Loucy (cell line): ENCODE results near the gene STRBP.

Experiments
- H2AFZ ChIP-seq: fragments of 200-600 bp; sonication (generic); 2 replicates; pipeline ENCODE4 v1.6.0; 2016; ENCODE audit warnings: antibody characterized with exemption, mild to moderate bottlenecking, low read length, moderate library complexity
- H3F3A ChIP-seq: fragments of 200-600 bp; 2 replicates; pipeline ENCODE4 v1.6.0; 2016; ENCODE audit warnings: antibody characterized with exemption, low read depth, mild to moderate bottlenecking
- H3K27me3 ChIP-seq: fragments of 200-600 bp; sonication (generic); 2 replicates; pipeline ENCODE4 v1.6.1; 2014; ENCODE audit warnings: low read length, mild to moderate bottlenecking; ENCODE audit not compliant: insufficient read depth, poor library complexity, severe bottlenecking
- H3K36me3 ChIP-seq: fragments of 200-600 bp; sonication (generic); 2 replicates; pipeline ENCODE4 v1.6.1; 2016; ENCODE audit warnings: low read length; ENCODE audit not compliant: insufficient read depth
- H3K4me1 ChIP-seq: fragments of 200-600 bp; sonication (generic); 2 replicates; pipeline ENCODE4 v1.5.1; 2014; ENCODE audit warnings: low read length, mild to moderate bottlenecking; ENCODE audit not compliant: insufficient read depth, poor library complexity, severe bottlenecking
- H3K4me2 ChIP-seq: fragments of 200-600 bp; sonication (generic); 2 replicates; pipeline ENCODE4 v1.6.0; 2014; ENCODE audit warnings: antibody characterized with exemption, low read length, low read depth, mild to moderate bottlenecking; ENCODE audit not compliant: poor library complexity, severe bottlenecking
- H3K4me3 ChIP-seq: fragments of 200-600 bp; sonication (generic); 2 replicates; pipeline ENCODE4 v1.5.1; 2014; ENCODE audit warnings: low read length, mild to moderate bottlenecking, mixed read lengths; ENCODE audit not compliant: poor library complexity, severe bottlenecking
- H3K79me2 ChIP-seq: fragments of 200-600 bp; sonication (generic); 2 replicates; pipeline ENCODE4 v1.6.1; 2014; ENCODE audit warnings: low read length; ENCODE audit not compliant: insufficient read depth
- H3K9ac ChIP-seq: fragments of 200-600 bp; sonication (generic); 2 replicates; pipeline ENCODE4 v1.6.0; 2014; ENCODE audit warnings: mild to moderate bottlenecking, low read depth, low read length, moderate library complexity; ENCODE audit not compliant: poor library complexity, severe bottlenecking
- H3K9me2 ChIP-seq: fragments of 200-600 bp; sonication (generic); replicated peaks from 2 replicates; pipeline ENCODE4 v1.6.1; 2016; ENCODE audit warnings: low read depth, low read length, mixed read lengths
- H3K9me3 ChIP-seq: fragments of 200-600 bp; sonication (generic); 2 replicates; pipeline ENCODE4 v1.6.1; 2014; ENCODE audit warnings: mild to moderate bottlenecking, antibody characterized with exemption, low read length, low read depth; ENCODE audit not compliant: insufficient read depth
- H4K20me1 ChIP-seq: fragments of 200-600 bp; sonication (generic); 2 replicates; pipeline ENCODE4 v1.6.0; 2014; ENCODE audit warnings: antibody characterized with exemption, low read length, mild to moderate bottlenecking; ENCODE audit not compliant: insufficient read depth, poor library complexity, severe bottlenecking
- CTCF ChIP-seq: fragments of 200-600 bp; sonication (generic); conservative IDR thresholded peaks from 2 replicates; pipeline ENCODE4 v1.5.1; 2014; ENCODE audit warnings: mild to moderate bottlenecking, antibody characterized with exemption, low read length
- EZH2phosphoT487 ChIP-seq: fragments of 200-600 bp; IDR thresholded peaks from 2 replicates; pipeline ENCODE4 v1.6.1; 2018; ENCODE audit warnings: antibody characterized with exemption, mild to moderate bottlenecking, moderate library complexity, borderline replicate concordance

The STRBP gene

GRCh38 chr9:123314617-123315016, 46.2 kb upstream of the STRBP start:
- H3K36me3 ChIP-seq, result no peaks in the 10 kb centered on the region
- H3K4me2 ChIP-seq, result no peak overlapping the region
- no peaks in the 10 kb centered on the region for H3K9me3 ChIP-seq
- H3K4me3 ChIP-seq, result no peak overlapping the region
- no peaks in the 10 kb centered on the region for H3K4me1 ChIP-seq
- H4K20me1 ChIP-seq, result no peaks in the 10 kb centered on the region
- H3K79me2 ChIP-seq, result no peaks in the 10 kb centered on the region
- H3K9me2 ChIP-seq, result no peaks in the 10 kb centered on the region
- H3K27me3 ChIP-seq, result no peaks in the 10 kb centered on the region
- H3K9ac ChIP-seq, result no peak overlapping the region
- no peak overlapping the region for H2AFZ ChIP-seq
- no peak for TF ChIP-seq EZH2phosphoT487
- no peak for TF ChIP-seq CTCF
- H3F3A ChIP-seq, result no peaks in the 10 kb centered on the region

GRCh38 chr9:123312306-123312877, 44.0 kb upstream of the STRBP start:
- no peak overlapping the region for H3K4me3 ChIP-seq
- H3K4me1 ChIP-seq, result no peaks in the 10 kb centered on the region
- no peak overlapping the region for H3K9ac ChIP-seq

GRCh38 chr9:123311250-123311752, 42.9 kb upstream of the STRBP start:
- H3K4me1 ChIP-seq, result no peaks in the 10 kb centered on the region
- no peaks in the 10 kb centered on the region for H3K79me2 ChIP-seq
- H4K20me1 ChIP-seq, result no peaks in the 10 kb centered on the region
- H3K4me3 ChIP-seq, result no peak overlapping the region
- H3K36me3 ChIP-seq, result no peaks in the 10 kb centered on the region
- no peak overlapping the region for H3K9ac ChIP-seq
- no peak overlapping the region for H2AFZ ChIP-seq
- H3K27me3 ChIP-seq, result no peaks in the 10 kb centered on the region
- H3K9me3 ChIP-seq, result no peaks in the 10 kb centered on the region
- no peak overlapping the region for H3K4me2 ChIP-seq
- no peaks in the 10 kb centered on the region for H3K9me2 ChIP-seq
- TF ChIP-seq CTCF, result no peak
- H3F3A ChIP-seq, result no peaks in the 10 kb centered on the region

More at GRCh38 chr9:123312306-123312877, 44.0 kb upstream of the STRBP start:
- Histone ChIP-seq H3K27me3 (no peaks in the 10 kb centered on the region), H3K4me2 (no peak overlapping the region), H3F3A (no peaks in the 10 kb centered on the region), H3K9me2 (no peaks in the 10 kb centered on the region), H3K36me3 (no peaks in the 10 kb centered on the region), H2AFZ (no peak overlapping the region), H4K20me1 (no peaks in the 10 kb centered on the region), H3K79me2 (no peaks in the 10 kb centered on the region), H3K9me3 (no peaks in the 10 kb centered on the region)
- TF ChIP-seq EZH2phosphoT487 (no peak), CTCF (no peak)
